Skin of body (tissue), 2 donors: Measurements from ENCODE around the gene GABRA5. TPM values are rescaled to one million over a fixed set of nuclear protein-coding genes. Genes with fewer than 3 reads are reported as not detected.

Source experiments
- DNase-seq: peaks from one replicate; lab custom pipeline; 2025; lab: John Stamatoyannopoulos, UW
- total RNA-seq: library from RNA; depleted of rRNA; stranded (reverse); fragments of >200 nt; gene quantifications from one replicate; pipeline ENCODE4 v1.2.3, GENCODE V29; 2014

The GABRA5 gene
- total RNA-seq, 1 donor from 2014 or later: 0.39 TPM

DNA sequence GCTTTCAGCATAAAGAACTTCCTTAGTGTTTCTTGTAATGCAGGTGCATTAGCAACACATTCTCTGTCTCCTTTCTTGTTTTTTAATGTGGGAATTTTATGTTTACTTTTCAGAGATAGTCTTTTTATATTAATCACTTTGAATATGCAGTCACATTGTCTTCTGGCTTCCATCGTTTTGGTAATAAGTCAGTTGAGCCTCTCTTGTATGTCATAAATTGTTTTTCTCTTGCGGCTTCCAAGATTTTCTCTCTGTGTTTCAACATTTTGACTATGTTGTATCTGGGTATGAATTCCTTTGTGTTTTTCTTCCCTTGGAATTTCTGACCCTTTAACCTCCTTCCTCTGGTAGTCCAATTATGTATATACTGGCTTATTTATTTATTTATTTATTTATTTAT, 129.4 kb downstream of the GABRA5 start:
- DNase-seq: no peak

Other genes with a start within 250 kb of the GABRA5 start
- 1.8 TPM for gene GABRB3, start 94.0 kb upstream of the GABRA5 start, total RNA-seq
- gene GABRG3, start 104.1 kb downstream of the GABRA5 start, total RNA-seq: 0.89 TPM